ENCODE data around the gene TAOK1.

The TAOK1 gene

DNA sequence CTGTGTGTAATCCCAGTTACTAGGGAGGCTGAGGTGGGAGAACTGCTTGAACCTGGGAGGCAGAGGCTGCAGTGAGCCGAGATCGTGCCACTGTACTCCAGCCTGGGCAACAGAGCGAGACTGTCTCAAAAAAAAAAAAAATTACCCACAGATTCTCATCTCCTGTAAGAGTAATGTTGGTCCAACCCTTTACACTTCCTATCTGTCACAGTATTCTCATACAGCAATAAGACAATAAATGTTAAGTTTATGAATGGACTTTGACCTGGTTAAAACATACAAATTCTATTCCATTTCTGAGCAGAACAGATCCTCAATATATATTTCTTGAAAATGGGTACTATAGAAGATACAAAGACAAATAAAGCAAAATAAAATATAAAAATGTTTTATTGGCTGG is 30.4 kb upstream of the TAOK1 start:
- Histone ChIP-seq H3K27ac (ENCODE audit: extremely low read depth, low read depth, low read length) (no peak overlapping the region), H3K36me3 (ENCODE audit: control insufficient read depth in 2 of 2, insufficient read depth in 1 of 2, low read length in 2 of 2) (no peaks in the 10 kb centered on the region), H3K4me1 (ENCODE audit: control insufficient read depth, insufficient read depth, low read length) (no peaks in the 10 kb centered on the region), H3K4me3 (ENCODE audit: low read depth, low read length) (no peak overlapping the region), H3K9me3 (ENCODE audit: control insufficient read depth, insufficient read depth, low read depth, low read length) (no peaks in the 10 kb centered on the region)
- CTCF ChIA-PET = interaction anchor here (0.7 to 5.7 kb wide), 2 partner anchors 10 to 252 kb away, joined by 3 to 32 read pairs; no protein-coding TSS in a partner anchor
- no peak for TF ChIP-seq ZNF292 (tag by site-specific recombination; IDR thresholded peaks at IDR 0.05; ENCODE audit: borderline replicate concordance, low read depth)
- POLR2A ChIA-PET = interaction anchor here (0.7 kb wide), 1 partner anchor 15 kb away, joined by 3 read pairs; no protein-coding TSS in a partner anchor

DNA sequence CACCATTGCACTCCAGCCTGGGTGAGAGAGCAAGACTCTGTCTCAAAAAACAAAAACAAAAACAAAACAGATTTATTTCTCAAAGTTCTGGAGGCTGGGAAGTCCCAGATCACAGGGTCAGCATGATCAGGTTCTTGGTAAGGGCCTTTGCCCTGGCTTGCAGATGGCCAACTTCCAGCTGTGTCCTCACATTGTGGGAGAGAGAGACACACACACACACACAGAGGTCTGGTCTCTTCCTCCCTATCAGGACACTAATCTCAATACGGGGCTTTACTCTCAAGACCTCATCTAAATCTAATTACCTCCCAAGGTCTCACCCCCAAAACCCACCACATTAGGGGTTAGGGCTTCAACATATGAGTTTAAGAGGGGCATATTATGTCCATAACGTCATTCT is 26.4 kb upstream of the TAOK1 start:
- Histone ChIP-seq H3K27ac (ENCODE audit: extremely low read depth, low read depth, low read length) (no peak overlapping the region), H3K4me1 (ENCODE audit: control insufficient read depth, insufficient read depth, low read length) (no peaks in the 10 kb centered on the region), H3K4me3 (ENCODE audit: low read depth, low read length) (no peak overlapping the region), H3K36me3 (ENCODE audit: control insufficient read depth in 2 of 2, insufficient read depth in 1 of 2, low read length in 2 of 2) (peaks cover 0 to 3% of the 10 kb centered on the region in 2 experiments; a peak in 2 of 3 replicates), H3K9me3 (ENCODE audit: control insufficient read depth, insufficient read depth, low read depth, low read length) (no peaks in the 10 kb centered on the region)
- ChIA-PET CTCF (no interaction called here), POLR2A (interaction anchor here (2.7 kb wide), 1 partner anchor 70 kb away, joined by 8 read pairs; the partner anchor contains the start of gene NUFIP2)
- no peak for TF ChIP-seq KLF1 (tag by site-specific recombination; IDR thresholded peaks at IDR 0.05)
- no peak for TF ChIP-seq ZNF404 (tag by site-specific recombination; IDR thresholded peaks at IDR 0.05)
- TF ChIP-seq ZBTB7A (tag by site-specific recombination; IDR thresholded peaks at IDR 0.05; ENCODE audit: low read depth) = no peak
- TF ChIP-seq ZNF202 (tag by site-specific recombination; IDR thresholded peaks at IDR 0.05; ENCODE audit: borderline replicate concordance) = no peak
- no peak for TF ChIP-seq TCF7L2 (IDR thresholded peaks at IDR 0.05; ENCODE audit: borderline replicate concordance, low read depth, low read length)
- no peak for TF ChIP-seq ZNF707 (tag by site-specific recombination; IDR thresholded peaks at IDR 0.05)
- TF ChIP-seq ZNF155 (tag by site-specific recombination; IDR thresholded peaks at IDR 0.05) = no peak
- TF ChIP-seq, protein P1, sequence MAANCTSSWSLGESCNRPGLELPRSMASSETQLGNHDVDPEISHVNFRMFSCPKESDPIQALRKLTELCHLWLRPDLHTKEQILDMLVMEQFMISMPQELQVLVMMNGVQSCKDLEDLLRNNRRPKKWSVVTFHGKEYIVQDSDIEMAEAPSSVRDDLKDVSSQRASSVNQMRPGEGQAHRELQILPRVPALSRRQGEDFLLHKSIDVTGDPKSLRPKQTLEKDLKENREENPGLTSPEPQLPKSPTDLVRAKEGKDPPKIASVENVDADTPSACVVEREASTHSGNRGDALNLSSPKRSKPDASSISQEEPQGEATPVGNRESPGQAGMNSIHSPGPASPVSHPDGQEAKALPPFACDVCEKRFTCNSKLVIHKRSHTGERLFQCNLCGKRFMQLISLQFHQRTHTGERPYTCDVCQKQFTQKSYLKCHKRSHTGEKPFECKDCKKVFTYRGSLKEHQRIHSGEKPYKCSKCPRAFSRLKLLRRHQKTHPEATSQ (tag by site-specific recombination; IDR thresholded peaks at IDR 0.05) = no peak
- no peak for TF ChIP-seq ZNF292 (tag by site-specific recombination; IDR thresholded peaks at IDR 0.05; ENCODE audit: borderline replicate concordance, low read depth)
- TF ChIP-seq ZNF571 (tag by site-specific recombination; IDR thresholded peaks at IDR 0.05) = no peak
- no peak for TF ChIP-seq ZNF302 (tag by site-specific recombination; IDR thresholded peaks at IDR 0.05; ENCODE audit: low read depth)
- no peak for TF ChIP-seq ZNF23 (tag by site-specific recombination; IDR thresholded peaks at IDR 0.05; ENCODE audit: borderline replicate concordance)
- no peak for TF ChIP-seq ZNF311 (tag by site-specific recombination; IDR thresholded peaks at IDR 0.05; ENCODE audit: borderline replicate concordance)
- TF ChIP-seq, protein P2, sequence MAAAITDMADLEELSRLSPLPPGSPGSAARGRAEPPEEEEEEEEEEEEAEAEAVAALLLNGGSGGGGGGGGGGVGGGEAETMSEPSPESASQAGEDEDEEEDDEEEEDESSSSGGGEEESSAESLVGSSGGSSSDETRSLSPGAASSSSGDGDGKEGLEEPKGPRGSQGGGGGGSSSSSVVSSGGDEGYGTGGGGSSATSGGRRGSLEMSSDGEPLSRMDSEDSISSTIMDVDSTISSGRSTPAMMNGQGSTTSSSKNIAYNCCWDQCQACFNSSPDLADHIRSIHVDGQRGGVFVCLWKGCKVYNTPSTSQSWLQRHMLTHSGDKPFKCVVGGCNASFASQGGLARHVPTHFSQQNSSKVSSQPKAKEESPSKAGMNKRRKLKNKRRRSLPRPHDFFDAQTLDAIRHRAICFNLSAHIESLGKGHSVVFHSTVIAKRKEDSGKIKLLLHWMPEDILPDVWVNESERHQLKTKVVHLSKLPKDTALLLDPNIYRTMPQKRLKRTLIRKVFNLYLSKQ (tag by site-specific recombination; IDR thresholded peaks at IDR 0.05; ENCODE audit: borderline replicate concordance) = no peak
- TF ChIP-seq, protein P3, sequence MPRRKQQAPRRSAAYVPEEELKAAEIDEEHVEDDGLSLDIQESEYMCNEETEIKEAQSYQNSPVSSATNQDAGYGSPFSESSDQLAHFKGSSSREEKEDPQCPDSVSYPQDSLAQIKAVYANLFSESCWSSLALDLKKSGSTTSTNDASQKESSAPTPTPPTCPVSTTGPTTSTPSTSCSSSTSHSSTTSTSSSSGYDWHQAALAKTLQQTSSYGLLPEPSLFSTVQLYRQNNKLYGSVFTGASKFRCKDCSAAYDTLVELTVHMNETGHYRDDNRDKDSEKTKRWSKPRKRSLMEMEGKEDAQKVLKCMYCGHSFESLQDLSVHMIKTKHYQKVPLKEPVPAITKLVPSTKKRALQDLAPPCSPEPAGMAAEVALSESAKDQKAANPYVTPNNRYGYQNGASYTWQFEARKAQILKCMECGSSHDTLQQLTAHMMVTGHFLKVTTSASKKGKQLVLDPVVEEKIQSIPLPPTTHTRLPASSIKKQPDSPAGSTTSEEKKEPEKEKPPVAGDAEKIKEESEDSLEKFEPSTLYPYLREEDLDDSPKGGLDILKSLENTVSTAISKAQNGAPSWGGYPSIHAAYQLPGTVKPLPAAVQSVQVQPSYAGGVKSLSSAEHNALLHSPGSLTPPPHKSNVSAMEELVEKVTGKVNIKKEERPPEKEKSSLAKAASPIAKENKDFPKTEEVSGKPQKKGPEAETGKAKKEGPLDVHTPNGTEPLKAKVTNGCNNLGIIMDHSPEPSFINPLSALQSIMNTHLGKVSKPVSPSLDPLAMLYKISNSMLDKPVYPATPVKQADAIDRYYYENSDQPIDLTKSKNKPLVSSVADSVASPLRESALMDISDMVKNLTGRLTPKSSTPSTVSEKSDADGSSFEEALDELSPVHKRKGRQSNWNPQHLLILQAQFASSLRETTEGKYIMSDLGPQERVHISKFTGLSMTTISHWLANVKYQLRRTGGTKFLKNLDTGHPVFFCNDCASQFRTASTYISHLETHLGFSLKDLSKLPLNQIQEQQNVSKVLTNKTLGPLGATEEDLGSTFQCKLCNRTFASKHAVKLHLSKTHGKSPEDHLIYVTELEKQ (tag by site-specific recombination; IDR thresholded peaks at IDR 0.05; ENCODE audit: borderline replicate concordance) = no peak
- TF ChIP-seq, protein P4, sequence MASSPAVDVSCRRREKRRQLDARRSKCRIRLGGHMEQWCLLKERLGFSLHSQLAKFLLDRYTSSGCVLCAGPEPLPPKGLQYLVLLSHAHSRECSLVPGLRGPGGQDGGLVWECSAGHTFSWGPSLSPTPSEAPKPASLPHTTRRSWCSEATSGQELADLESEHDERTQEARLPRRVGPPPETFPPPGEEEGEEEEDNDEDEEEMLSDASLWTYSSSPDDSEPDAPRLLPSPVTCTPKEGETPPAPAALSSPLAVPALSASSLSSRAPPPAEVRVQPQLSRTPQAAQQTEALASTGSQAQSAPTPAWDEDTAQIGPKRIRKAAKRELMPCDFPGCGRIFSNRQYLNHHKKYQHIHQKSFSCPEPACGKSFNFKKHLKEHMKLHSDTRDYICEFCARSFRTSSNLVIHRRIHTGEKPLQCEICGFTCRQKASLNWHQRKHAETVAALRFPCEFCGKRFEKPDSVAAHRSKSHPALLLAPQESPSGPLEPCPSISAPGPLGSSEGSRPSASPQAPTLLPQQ (tag by site-specific recombination; IDR thresholded peaks at IDR 0.05) = no peak
- TF ChIP-seq ZNF114 (tag by site-specific recombination; IDR thresholded peaks at IDR 0.05) = no peak
- TF ChIP-seq ZSCAN16 (tag by site-specific recombination; IDR thresholded peaks at IDR 0.05) = no peak
- TF ChIP-seq ZNF335 (tag by site-specific recombination; conservative IDR thresholded peaks at IDR 0.05) = no peak

All from HEK293 (cell line).